Right renal cortex interstitium (tissue), 3 donors: ENCODE data around the gene HTR6. TPM values are rescaled to one million over a fixed set of nuclear protein-coding genes. Genes with fewer than 3 reads are reported as not detected.
"Not testable (repeated sequence)": the region's sequence is repeated elsewhere in the genome, so short reads cannot be mapped to it uniquely, and the experiment has no call there.

ENCODE experiments used
- DNase-seq, 3 donors: peaks; one replicate each; pipeline ENCODE4 v3.0.0-alpha.2; 2013; ENCODE audit warnings: low read depth in 3 of 3, low spot score in 2 of 3
- polyA plus RNA-seq, 3 donors: library from polyadenylated mRNA; unstranded; fragments of 120-200 nt; gene quantifications; one replicate each; pipeline ENCODE4 v1.2.1, GENCODE V29; 2013; ENCODE audit not compliant: insufficient read length in 3 of 3

Gene HTR6
- 1 to 10 TPM; 1.3 to 1.4 (median 1.4) TPM for polyA plus RNA-seq

DNA sequence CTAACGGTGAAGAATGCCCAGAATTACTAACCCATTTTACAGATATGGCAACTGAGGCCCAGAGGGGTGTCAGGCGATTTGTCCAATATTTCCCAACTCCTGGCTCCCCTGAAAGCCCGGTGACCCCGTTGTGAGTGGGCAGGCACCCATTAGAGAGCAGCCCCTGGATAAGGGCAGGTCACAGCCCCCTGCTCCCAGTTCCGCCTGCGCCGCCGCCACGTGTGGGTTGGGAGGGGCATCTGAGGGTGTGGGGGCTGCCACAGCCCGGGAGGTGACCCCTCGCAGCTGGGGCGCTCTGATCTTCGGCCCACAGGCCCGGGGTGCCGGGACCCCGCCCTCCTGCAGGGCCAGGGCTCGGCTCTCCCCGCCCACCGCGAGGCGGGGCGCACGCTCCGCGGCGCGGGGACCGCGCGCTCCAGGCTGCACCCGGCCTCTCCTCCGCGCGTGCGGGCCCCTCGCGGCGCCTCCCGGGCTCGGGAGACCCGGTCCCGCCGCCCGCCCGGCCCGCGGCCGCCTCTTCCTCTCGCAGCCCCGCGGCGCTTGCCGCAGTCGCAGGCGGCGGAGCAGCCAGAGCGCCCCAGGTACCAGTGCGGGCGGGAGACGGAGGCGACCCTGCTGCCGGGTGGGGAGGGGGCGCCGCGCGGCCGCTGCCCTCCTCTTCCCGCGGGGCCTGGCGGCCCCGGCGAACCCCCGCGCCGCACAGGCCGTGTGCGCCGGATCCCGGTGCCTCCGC lies at the start of gene HTR6:
TSS of gene HTR6 (plus strand) at position 423 of the 733 bp plus-strand sequence. CDS start 879 bp downstream, outside the sequence.
- DNase-seq = no peak

DNA sequence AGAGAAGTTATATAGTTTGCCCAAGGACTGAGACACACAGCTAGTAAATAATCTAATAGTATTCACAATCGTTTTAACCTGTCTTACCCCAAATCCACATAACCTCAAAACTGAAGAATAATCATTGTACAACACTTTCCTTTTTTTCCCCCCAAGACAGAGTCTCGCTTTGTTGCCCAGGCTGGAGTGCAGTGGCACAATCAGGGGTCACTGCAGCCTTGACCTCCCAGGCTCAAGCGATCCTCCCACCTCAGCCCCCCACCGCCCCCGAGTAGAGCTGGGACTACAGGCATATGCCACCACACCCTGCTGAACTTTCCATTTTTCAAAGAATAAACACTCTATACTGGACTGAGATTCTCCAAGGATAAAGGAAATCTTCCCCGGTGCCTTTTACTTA lies 49.2 kb upstream of the HTR6 start:
- DNase-seq = no peak

DNA sequence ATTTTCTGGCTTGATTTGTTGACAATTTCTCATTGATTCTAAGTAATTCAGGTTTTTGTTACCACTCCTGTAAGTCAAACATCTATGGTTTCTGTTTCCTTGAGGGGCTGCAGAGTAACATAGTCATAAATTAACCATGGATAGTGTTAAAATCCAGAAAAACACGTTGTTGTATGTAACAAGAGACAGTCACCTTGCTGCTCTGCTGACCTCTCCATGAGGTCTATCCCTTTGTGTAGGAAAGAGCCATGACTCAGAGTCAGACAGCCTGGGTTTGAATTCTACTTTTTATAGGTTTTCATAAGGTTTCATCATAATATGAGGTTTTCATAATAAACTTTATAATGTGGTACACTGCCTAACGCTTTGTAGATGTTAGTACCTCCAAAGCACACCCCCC lies 48.2 kb upstream of the HTR6 start:
- no peak for DNase-seq

DNA sequence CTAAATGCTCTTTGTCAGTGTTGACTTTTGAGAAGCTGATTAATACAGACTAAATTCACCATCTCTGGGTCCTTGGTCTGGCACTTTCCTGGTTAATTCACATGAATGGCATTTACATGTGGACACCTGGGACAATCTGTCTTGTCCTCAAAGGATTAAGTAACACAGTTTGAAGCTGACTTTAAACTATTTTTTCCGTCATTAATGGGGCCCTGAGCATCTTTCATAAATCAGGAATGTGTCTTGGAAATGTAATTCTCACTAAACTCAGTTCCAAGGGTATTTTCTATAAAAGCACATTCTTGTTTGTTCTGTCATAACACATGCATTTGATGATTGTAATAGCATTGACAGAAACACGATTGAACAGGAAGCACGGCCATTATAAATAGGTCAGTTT lies 47.3 kb upstream of the HTR6 start:
- no peak for DNase-seq

DNA sequence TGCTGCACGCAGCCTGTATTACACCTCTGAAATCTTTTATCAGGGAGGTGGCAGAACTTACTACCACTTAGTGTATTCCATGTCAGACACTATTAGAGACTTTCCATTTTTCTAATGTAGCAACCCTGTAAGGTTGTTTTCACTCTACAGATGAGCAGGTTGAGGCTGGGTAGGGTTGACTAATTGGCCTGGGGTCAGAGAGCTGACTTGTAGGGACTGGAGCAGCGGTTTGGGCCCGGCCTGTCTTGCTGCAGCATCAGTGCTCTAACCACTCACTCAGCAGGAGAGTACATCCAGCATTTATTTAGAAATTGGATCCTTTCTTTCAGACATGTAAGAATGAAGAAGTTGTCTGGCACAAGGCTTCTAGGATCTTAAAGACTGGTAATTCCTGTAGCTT lies 46.2 kb upstream of the HTR6 start:
- DNase-seq = no peak

DNA sequence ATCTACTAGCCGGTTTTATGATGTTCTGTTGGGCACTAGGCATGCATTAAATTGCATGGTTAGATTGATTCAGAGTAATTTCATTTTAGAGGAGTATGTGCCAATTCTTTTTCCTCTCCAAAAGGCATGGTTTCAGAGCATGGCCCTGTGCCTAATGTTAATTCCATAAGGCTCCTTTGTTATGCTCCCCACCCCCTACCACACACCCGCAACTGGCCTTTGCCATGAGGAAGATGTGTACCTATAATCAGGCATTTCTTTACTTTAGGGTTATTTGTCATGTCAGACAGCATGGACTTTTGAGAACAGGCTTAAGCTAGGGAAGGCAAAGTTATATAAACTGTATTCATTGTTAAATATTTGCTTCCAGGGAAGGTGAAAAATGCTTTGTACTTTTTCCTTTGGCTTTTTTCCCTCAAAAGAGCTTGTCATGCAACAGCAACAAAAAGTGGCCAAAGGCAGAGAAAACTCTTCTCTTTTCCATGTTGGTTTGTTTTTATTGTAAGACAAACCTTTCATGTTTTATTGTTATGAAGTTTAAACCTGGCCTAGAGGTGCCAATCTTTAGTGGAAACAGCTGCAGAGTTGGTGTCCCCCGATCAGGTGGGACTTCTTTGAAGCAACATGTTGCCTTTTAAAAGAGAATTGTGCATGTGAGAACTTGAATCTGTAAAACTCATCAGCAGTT lies 44.8 kb upstream of the HTR6 start:
- no peak for DNase-seq

DNA sequence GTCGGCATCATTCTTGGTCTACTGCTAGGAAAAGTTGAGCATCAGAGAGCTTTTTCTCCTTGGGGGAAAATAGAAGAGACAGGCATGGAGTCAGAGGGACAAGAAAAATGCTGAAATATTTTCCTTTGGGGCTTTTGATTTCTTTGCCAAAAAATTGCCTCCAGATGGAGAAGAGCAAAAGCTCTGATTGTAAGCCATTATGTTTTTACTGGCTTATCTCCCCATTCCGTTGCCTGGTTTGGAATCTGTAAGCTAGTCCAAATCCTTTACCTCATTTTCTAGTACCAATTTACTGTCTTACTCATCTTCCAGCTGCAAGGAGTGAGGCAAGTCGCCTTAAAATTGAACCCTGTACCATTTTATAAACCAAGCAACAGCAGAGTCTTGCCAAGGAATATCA lies 43.9 kb upstream of the HTR6 start:
- no peak for DNase-seq

DNA sequence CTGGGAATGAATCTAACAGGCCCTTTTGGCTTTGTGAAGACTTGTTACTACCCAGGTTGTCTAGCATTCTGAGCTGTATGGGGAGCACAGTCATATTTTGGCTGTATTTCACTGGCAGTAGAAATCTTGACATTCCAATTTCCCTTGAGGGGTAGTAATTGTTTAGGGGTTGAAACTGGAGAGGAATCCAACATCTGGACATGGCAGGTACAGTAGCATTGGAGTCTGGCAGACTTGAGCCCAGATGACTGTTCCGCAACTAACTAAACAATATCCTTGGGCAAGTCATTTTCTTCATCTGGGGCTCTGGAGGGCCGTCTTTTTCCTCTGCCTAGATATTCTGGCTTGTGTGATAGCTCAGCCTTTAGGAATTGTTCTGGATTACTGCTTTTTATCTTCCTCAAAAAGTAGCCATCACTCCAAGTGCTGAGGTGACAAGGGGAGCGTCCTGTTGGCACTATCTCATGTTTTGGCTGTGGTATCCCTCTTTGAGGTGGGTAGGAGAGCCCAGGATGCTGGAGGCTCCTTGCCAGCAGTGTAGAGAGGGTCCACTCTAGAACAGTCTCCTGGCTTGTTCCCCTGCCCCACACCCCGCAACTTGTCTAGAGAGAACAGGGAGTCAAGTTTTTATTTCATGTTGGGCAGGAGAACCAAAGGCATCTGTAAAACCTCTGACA lies 43.3 kb upstream of the HTR6 start:
- DNase-seq = no peak

DNA sequence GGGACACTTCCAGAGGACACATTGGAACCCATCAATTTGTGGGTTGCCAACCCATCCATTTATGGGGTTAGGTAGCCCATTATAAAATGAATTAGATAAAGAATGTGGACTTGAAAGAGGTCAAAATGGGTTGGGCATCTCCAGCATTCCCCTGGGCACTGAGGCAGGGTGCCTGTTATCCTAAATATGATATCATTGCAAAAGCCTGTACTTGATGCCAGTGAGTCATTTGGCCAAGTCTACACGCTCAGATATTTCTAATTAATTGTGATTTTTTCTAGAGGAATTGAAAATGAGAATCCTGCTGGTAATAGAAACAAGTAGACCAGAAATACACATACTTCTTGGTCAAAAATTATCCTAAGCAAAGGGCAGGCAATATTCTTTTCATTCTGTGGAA lies 42.5 kb upstream of the HTR6 start:
- no peak for DNase-seq

DNA sequence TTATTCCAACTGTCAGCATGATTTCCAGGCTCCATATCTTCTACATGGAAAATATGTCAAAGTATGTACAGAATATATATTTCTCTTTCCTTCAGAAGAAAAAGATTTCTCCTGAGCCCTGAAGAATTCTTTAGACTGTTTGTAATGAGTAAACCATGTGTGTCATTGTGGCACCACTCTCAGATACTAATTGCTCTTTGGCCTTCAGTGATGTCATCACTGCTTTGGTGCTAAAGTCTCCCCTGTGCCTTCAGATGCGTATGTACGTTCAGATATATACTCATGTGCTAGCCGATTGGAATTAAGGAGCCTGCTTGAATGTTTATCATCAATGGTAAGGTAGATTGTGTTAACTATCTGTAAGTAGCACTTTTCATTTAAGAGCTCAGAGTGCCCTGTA lies 41.2 kb upstream of the HTR6 start:
- no peak for DNase-seq

DNA sequence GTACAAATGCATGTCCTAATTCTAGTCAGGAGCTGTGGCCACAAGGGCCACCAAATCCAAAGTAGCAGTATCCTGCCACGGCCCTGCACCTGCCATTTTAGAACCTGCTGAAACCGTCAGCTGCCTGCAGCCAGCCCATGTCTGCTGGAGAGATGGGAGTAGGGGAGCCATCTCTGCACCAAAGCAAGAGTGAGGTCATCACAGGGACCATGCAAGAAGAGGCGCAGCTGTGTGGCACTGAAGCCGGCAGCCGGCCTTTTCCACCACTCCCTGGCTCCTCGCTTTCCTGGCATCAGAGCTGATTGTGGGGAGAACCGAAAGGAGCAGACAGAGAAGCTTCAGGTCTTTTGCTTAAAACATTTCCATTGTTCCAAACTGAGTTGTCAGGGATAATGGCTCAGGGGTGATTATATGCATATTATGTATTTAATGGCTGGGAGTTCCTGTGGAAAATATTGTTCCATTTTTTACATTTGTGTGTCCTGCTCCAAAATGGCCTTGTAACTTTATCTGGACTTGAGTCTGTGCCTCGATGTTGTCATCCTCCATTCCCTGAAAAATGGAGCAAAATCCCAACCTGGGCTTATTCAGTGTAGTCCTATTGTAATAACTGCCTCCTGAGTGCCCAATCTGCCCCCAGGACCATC lies 39.3 kb upstream of the HTR6 start:
- no peak for DNase-seq

DNA sequence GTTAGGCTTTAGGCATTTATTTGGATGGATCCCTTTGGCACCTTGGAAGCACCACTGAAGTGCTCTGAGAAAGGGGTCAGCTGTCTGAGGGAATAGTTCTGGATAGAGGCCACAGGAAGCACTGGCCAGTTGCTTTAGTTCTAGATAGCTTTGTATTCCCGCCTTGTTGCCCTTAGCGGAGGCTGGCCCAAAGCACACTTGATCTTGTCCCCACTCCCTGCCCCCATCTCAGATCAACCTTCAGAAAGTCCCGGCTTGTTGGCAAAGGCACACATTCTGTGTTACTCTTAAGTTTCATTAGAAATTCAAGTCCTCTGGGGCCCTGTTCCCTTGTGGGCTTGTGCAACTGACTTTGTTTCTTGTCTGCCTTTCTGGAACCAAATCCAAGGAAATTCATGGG lies 35.8 kb upstream of the HTR6 start:
- DNase-seq = no peak

DNA sequence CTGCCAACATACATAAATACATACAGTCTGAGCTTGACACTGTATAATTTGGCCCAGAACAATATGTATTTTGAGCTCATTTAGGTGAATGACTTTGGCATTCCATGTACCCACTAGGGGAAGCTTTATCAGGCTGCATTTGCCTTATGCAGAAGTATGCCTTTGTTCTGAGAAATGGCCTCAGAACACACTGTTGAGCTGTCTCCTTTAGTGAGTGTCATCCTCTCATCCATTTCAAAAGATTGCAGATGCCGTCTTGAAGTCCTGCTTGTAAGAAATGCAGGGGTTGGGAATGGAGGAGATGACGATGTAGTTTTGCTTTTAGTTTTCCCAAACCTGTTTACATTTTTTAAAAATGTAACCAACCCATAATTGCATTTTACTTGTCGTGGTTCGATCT lies 35.3 kb upstream of the HTR6 start:
- DNase-seq = no peak

DNA sequence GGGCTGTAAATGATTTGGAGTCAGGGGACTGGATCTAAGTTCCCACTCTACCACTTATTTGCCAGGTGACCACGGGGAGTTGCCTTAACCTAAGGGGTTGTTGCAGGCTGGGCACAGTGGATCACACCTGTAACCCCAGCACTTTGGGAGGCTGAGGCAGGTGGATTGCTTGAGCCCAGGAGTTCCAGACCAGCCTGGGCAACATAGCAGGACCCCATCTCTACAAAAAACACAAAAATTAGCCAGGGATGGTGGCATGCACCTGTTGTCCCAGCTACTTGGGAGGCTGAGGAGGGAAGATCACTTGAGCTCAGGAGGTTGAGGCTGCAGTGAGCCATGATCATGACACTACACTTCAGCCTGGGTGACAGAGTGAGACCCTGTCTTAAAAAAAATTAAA lies 34.5 kb upstream of the HTR6 start:
- DNase-seq = not testable (repeated sequence)

DNA sequence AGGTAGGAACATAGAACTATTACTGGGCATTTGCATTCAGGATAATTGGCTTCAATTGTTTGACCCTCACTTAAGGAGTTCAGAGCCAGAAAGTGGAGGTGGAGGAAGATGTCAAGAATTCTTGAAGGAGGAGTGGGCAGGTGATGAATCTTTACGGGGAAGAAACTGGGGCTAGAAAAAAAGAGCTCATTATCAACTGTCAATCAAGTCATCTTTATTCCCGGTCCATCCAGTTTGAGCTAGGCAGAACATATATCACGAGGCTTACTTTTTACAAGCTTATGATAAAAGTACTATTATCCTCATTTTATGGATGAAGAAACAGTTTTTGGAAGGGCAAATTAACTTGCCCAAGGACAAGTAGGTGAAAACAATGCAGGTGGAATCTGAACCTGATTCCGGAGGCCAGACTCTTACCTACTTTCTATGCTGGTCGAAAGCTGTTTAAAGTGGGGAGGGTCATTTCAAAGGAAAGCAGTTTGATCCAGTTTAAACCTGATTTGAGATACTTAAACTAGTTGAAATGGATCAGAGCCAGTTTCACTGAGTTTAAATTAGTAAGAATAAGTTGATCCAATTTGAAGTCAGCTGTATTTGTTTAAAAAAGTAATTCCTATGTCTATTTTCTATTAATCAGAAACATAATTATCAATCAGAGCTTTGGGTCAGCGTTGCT lies 33.8 kb upstream of the HTR6 start:
- no peak for DNase-seq

DNA sequence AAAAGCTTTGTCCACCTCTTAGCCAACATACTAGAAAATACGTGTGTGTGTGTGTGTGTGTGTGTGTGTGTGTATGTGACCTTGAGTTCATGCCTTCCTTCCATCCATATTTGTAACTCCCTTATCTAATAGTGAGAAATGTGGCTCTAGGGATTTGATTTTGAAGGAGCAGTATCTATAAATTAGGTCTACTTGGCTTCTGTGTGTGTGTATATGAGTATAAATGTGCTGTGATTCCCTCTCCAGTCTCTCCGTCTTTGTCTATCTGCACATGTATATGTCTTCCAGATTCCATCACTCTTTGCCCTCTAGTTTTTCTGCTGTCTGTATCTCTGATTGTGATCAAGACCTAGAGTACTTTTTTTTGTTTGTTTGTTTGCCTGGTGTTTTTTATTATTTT lies 32.5 kb upstream of the HTR6 start:
- DNase-seq = no peak

DNA sequence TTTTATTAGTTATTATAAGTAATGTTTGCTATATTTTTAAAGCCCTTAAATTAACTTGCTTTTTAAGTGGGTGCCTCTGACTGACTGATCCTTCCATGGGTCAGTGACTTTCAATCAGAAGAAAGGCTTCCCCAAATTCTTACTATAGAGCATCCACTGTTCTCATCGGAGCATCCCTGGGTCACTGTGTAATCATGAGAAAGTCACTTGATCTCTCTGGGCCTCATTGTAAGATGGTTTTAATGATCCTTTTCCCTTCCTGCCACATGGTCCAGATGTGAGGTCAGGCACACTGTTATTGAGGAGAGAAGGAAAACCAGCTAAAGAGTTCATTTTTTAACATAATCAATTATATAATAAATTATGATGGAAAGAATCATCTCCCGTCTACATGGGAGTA lies 31.6 kb upstream of the HTR6 start:
- DNase-seq = no peak

DNA sequence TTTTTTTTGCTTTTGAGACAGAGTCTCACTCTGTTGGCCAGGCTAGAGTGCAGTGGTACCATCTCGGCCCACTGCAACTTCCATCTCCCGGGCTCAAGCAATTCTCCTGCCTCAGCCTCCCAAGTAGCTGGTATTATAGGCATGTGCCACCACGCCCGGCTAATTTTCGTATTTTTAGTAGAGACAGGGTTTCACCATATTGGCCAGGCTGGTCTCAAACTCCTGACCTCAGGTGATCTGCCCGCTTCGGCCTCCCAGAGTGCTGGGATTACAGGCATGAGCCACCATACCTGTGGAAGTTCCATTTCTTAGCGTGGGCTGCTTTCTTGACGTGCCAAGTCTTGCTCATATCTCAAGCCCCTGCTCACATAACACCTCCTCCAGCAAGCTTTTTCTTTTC lies 29.6 kb upstream of the HTR6 start:
- DNase-seq = not testable (repeated sequence)

DNA sequence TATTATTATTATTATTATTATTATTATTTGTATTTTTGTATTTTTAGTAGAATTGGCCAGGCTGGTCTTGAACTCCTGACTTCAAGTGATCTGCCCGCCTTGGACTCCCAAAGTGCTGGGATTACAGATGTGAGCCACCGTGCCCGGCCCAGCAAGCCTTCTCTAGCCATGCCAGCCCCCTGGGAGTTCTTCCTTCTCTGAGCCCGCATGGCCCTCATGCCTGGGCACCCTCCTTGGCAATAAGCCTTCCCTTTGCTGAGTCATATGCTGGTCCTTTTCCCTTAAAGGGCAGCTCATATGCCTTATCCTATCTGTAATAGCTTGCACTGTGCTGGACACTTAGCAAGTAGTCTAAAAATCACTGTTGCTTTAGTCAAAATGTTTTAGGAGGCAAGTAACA lies 29.0 kb upstream of the HTR6 start:
- no peak for DNase-seq

DNA sequence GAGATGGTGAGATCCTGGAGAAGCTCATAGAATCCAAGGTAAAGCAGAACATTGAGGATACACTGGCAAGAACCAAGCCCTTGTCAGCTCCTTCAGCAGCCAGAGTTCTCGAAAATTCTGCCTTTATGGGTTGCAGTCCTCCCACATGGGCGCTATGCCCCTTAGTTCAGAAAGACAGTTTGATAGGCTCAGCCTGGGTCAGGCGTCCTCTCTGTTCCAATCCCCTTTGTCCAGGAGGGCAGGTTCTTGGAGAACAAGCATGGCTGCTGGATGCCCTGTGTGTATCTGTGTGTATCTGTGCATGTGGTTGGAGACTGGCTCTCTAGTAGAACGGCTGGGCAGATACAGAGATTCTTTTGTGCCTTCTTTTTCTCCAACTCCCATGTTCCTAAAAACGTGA lies 28.6 kb upstream of the HTR6 start:
- DNase-seq = no peak

DNA sequence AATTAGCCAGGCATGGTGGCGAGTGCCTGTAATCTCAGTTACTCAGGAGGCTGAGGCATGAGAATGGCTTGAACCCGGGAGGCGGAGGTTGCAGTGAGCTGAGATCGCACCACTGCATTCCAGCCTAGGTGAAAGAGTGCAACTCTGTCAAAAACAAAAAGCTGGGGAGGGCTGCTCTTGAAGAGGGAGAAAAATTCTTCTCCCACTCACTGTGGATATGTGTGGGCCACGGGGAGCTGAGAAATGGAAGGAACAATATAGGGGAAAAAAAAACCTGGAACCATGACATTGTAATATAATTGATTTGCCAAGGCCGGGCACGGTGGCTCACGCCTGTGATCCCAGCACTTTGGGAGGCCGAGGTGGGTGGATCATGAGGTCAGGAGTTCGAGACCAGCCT lies 27.9 kb upstream of the HTR6 start:
- not testable (repeated sequence) for DNase-seq
